NCI-H2196 treated with DMSO at 0.1 percent for 48 hours (cell line): ENCODE measurements around the gene TECTB.

Experiments used
- DNase-seq: peaks from one replicate; lab custom pipeline; 2025; ENCODE audit not compliant: unreplicated experiment; lab: John Stamatoyannopoulos, UW

Gene TECTB

GRCh38 chr10:112307358-112308124 lies 24.3 kb downstream of the TECTB start:
- no peak for DNase-seq

- no peak for DNase-seq
These were observed 24.9 kb downstream of the TECTB start for GRCh38 chr10:112308125-112308502.

- no peak for DNase-seq
These were observed 28.3 kb downstream of the TECTB start for GRCh38 chr10:112311481-112311880.

GRCh38 chr10:112313234-112313633 lies 30.0 kb downstream of the TECTB start:
- no peak for DNase-seq

GRCh38 chr10:112313911-112314310 lies 30.7 kb downstream of the TECTB start:
- DNase-seq = no peak

GRCh38 chr10:112314822-112315474 lies 31.7 kb downstream of the TECTB start:
- DNase-seq = peak; percentile 11

- no peak for DNase-seq
These were observed 44.5 kb downstream of the TECTB start for GRCh38 chr10:112327678-112328077.

- DNase-seq = no peak
These were observed 47.0 kb downstream of the TECTB start for GRCh38 chr10:112330162-112330561.

GRCh38 chr10:112330607-112331160 lies 47.5 kb downstream of the TECTB start:
- DNase-seq = no peak

- DNase-seq = no peak
These were observed 48.8 kb downstream of the TECTB start for GRCh38 chr10:112332022-112332421.

- DNase-seq = no peak
These were observed 49.5 kb downstream of the TECTB start for GRCh38 chr10:112332509-112333228.

- DNase-seq = no peak
These were observed 50.3 kb downstream of the TECTB start for GRCh38 chr10:112333452-112333851.

- no peak for DNase-seq
These were observed 52.1 kb downstream of the TECTB start for GRCh38 chr10:112335111-112335867.

GRCh38 chr10:112335868-112336265 lies 52.7 kb downstream of the TECTB start:
- no peak for DNase-seq

- no peak for DNase-seq
These were observed 53.5 kb downstream of the TECTB start for GRCh38 chr10:112336556-112337201.

GRCh38 chr10:112338957-112339356 lies 55.8 kb downstream of the TECTB start:
- no peak for DNase-seq

- no peak for DNase-seq
These were observed 57.4 kb downstream of the TECTB start for GRCh38 chr10:112340601-112341000.

- DNase-seq = no peak
These were observed 60.0 kb downstream of the TECTB start for GRCh38 chr10:112343056-112343806.

- DNase-seq = no peak
These were observed 61.1 kb downstream of the TECTB start for GRCh38 chr10:112344261-112344660.

GRCh38 chr10:112345202-112345601 lies 62.0 kb downstream of the TECTB start:
- no peak for DNase-seq
